Measurements from ENCODE around the gene ADA.

DNA sequence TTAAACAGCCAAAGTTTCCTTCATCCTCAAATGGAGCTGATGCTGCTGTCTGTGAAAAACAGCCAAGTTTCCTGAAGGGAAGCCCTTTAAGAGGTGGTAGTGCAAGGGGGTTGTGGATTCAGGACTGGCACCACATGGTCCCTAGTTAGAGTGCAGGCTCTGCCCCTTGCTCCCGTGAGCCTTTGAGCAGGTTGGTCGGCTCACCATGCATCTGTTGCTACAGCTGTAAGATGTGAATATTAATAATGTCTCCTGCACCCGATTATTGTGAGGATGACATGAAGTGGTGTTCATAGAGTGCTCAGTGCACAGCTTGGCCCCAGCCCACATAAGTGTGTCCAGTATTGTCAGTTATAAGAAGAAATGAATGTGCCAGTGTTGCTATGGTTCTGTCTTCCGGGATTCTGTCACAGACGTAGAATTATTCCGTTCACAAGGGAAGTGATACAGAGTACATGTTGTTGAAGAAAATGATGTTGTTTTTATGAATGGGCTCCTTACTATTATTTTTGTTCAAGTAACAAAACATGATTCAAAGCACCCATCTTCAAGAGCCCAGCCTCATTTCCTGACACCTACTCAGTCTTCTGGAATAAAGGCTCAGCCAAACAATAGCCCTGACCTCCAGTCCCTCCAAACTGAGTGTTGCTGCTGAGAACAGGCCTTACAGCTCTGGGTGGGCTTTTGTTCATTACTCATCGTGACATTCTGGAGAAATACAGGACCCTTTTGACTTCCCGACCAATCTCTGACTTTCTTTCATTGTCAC lies 72.0 kb downstream of the ADA start:
- TF ChIP-seq, protein P1, sequence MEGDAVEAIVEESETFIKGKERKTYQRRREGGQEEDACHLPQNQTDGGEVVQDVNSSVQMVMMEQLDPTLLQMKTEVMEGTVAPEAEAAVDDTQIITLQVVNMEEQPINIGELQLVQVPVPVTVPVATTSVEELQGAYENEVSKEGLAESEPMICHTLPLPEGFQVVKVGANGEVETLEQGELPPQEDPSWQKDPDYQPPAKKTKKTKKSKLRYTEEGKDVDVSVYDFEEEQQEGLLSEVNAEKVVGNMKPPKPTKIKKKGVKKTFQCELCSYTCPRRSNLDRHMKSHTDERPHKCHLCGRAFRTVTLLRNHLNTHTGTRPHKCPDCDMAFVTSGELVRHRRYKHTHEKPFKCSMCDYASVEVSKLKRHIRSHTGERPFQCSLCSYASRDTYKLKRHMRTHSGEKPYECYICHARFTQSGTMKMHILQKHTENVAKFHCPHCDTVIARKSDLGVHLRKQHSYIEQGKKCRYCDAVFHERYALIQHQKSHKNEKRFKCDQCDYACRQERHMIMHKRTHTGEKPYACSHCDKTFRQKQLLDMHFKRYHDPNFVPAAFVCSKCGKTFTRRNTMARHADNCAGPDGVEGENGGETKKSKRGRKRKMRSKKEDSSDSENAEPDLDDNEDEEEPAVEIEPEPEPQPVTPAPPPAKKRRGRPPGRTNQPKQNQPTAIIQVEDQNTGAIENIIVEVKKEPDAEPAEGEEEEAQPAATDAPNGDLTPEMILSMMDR (IDR thresholded peaks at IDR 0.05) = no peak
- TF ChIP-seq EP300 (IDR thresholded peaks at IDR 0.05) (no peak), POLR2AphosphoS5 (IDR thresholded peaks at IDR 0.05) (no peak)
